GM18909 (cell line): ENCODE data around the gene C9orf50.
A peak's percentile ranks its signal among the peaks of the same experiment; 100 is the strongest.
"Not testable (repeated sequence)": the region's sequence is repeated elsewhere in the genome, so short reads cannot be mapped to it uniquely, and the experiment has no call there.

Source experiments
- ATAC-seq: cut with Tn5 transposase; IDR thresholded peaks from one replicate; pipeline ENCODE4 v1.9.1; 2021; ENCODE audit warnings: mild to moderate bottlenecking; ENCODE audit not compliant: unreplicated experiment, poor library complexity

Gene C9orf50

GRCh38 chr9:129648764-129649115, 27.8 kb upstream of the C9orf50 start:
- no peak for ATAC-seq

- no peak for ATAC-seq
Measured at GRCh38 chr9:129648092-129648763, 27.3 kb upstream of the C9orf50 start.

- no peak for ATAC-seq
Measured at GRCh38 chr9:129647635-129648034, 26.7 kb upstream of the C9orf50 start.

GRCh38 chr9:129646654-129647053, 25.8 kb upstream of the C9orf50 start:
- ATAC-seq = no peak

- no peak for ATAC-seq
Measured at GRCh38 chr9:129646252-129646651, 25.4 kb upstream of the C9orf50 start.

GRCh38 chr9:129644902-129645301, 24.0 kb upstream of the C9orf50 start:
- no peak for ATAC-seq

- no peak for ATAC-seq
Measured at GRCh38 chr9:129644365-129644764, 23.5 kb upstream of the C9orf50 start.

- no peak for ATAC-seq
Measured at GRCh38 chr9:129643706-129644105, 22.8 kb upstream of the C9orf50 start.

GRCh38 chr9:129641750-129642585, 21.1 kb upstream of the C9orf50 start, which contains the start of gene ASB6:
Gene ASB6 (minus strand): TSS chr9:129642151. CDS start chr9:129641999, 152 bp downstream.
- peak; percentile 89 for ATAC-seq

- no peak for ATAC-seq
Measured at GRCh38 chr9:129640871-129641749, 20.2 kb upstream of the C9orf50 start.

- no peak for ATAC-seq
Measured at GRCh38 chr9:129640086-129640870, 19.4 kb upstream of the C9orf50 start.

- no peak for ATAC-seq
Measured at GRCh38 chr9:129639756-129640085, 18.8 kb upstream of the C9orf50 start.

GRCh38 chr9:129639034-129639630, 18.2 kb upstream of the C9orf50 start:
- no peak for ATAC-seq

GRCh38 chr9:129637673-129638439, 17.0 kb upstream of the C9orf50 start:
- ATAC-seq = no peak

- ATAC-seq = no peak
Measured at GRCh38 chr9:129637102-129637501, 16.2 kb upstream of the C9orf50 start.

GRCh38 chr9:129636343-129636742, 15.4 kb upstream of the C9orf50 start:
- ATAC-seq = not testable (repeated sequence)

- ATAC-seq = no peak
Measured at GRCh38 chr9:129635099-129636065, 14.5 kb upstream of the C9orf50 start.

GRCh38 chr9:129633848-129634247, 12.9 kb upstream of the C9orf50 start:
- ATAC-seq = no peak
